Aorta (tissue), 5 donors: ENCODE measurements around the gene BLOC1S5. TPM values are rescaled to one million over a fixed set of nuclear protein-coding genes. Genes with fewer than 3 reads are reported as not detected.

Experiments used
- ATAC-seq: fragments of 200-7000 bp; cut with Tn5 transposase; one replicate; pipeline ENCODE4 v1.9.1; 2022; ENCODE audit warnings: moderate library complexity; ENCODE audit not compliant: low FRiP score
- DNase-seq, 2 donors: peaks; one replicate each; pipeline ENCODE4 v3.0.0-alpha.2; 2020
- H3K27ac ChIP-seq, 2 donors: one replicate each; pipeline ENCODE4 v1.5.1; 2013; ENCODE audit warnings: low read length in 2 of 2, mild to moderate bottlenecking in 2 of 2, moderate library complexity in 2 of 2, control low read depth in 1 of 2, inconsistent platforms in 1 of 2, low read depth in 1 of 2
- H3K27me3 ChIP-seq, 2 donors: one replicate each; pipeline ENCODE4 v1.6.1; 2013; ENCODE audit warnings: control low read depth in 1 of 2, low read length in 1 of 2, mild to moderate bottlenecking in 1 of 2, moderate library complexity in 1 of 2; ENCODE audit not compliant: insufficient read depth in 2 of 2, control insufficient read depth in 1 of 2
- H3K36me3 ChIP-seq, 2 donors: one replicate each; pipeline ENCODE4 v1.6.1; 2013; ENCODE audit warnings: control low read depth in 1 of 2, low read length in 1 of 2, mild to moderate bottlenecking in 1 of 2; ENCODE audit not compliant: insufficient read depth in 2 of 2, control insufficient read depth in 1 of 2
- H3K4me1 ChIP-seq, 2 donors: one replicate each; pipeline ENCODE4 v1.6.1; 2013; ENCODE audit warnings: low read length in 2 of 2, control low read depth in 1 of 2, mild to moderate bottlenecking in 1 of 2, moderate library complexity in 1 of 2; ENCODE audit not compliant: insufficient read depth in 2 of 2, control insufficient read depth in 1 of 2
- H3K4me3 ChIP-seq, 2 donors: one replicate each; pipeline ENCODE4 v1.5.1; 2013; ENCODE audit warnings: low read length in 2 of 2, control low read depth in 1 of 2, mild to moderate bottlenecking in 1 of 2
- H3K9me3 ChIP-seq: one replicate; pipeline ENCODE4 v1.6.1; 2013; ENCODE audit warnings: mild to moderate bottlenecking, low read length; ENCODE audit not compliant: control insufficient read depth
- WGBS, 2 donors: extraction: QIAGEN DNeasy Blood & Tissue Kit; methylation state at CpG; one replicate each; pipeline ENCODE4 v1.1.7; 2013; 5-methylcytosine and 5-hydroxymethylcytosine counted together
- intact Hi-C, 2 donors: fragments of 100-400 bp; cut with DNase I; formaldehyde crosslinking; loops; one replicate each; pipeline versions ENCODE4 v1.14.2 to v1.15.0; 2022
- long read RNA-seq, 2 donors: library from polyadenylated mRNA; unstranded; transcript quantifications; one replicate each; pipeline ENCODE4 v2.0.0, GENCODE V29; 2020 to 2021
- polyA plus RNA-seq, 2 donors: library from polyadenylated mRNA; stranded (reverse); fragments of 200-250 nt; gene quantifications; one replicate each; pipeline ENCODE4 v1.2.3, GENCODE V29; 2013
- total RNA-seq, 2 donors: library from RNA; stranded (reverse); fragmentation: NEBNext Ultra II Directional; extraction: Animal tissue kit (Norgen Biotek cat#: 25700); gene quantifications; one replicate each; pipeline ENCODE4 v1.2.1, GENCODE V29; 2021
- donor health status: healthy with polysubstance abuse.
- donor health status: Bipolar disorder and iron deficiency.
- donor health status: DM: no; HTN: no; CAD: no.
- donor health status: DM: no; HTN: no; CAD: no.
- donor health status: DM: yes; HTN: yes; CAD: no.

Gene BLOC1S5, protein sequence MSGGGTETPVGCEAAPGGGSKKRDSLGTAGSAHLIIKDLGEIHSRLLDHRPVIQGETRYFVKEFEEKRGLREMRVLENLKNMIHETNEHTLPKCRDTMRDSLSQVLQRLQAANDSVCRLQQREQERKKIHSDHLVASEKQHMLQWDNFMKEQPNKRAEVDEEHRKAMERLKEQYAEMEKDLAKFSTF
- total RNA-seq (10 to 100 TPM; 11.6 to 24.0 TPM), polyA plus RNA-seq (1 to 10 TPM; 7.6 to 7.8 TPM)
- long read RNA-seq, donor 1, transcript BLOC1S5-202 (5 exons, 2,684 nt), result major isoform, 30 of 36 reads
- long read RNA-seq, donor 1, partial matches to known transcripts, result 0 of 36 reads
- long read RNA-seq, donor 1, other reads (novel, unspliced or antisense), result 2 of 36 reads
- long read RNA-seq, donor 2, partial matches to known transcripts, result 0 of 5 reads
- long read RNA-seq, donor 2, other reads (novel, unspliced or antisense), result 1 of 5 reads

DNA sequence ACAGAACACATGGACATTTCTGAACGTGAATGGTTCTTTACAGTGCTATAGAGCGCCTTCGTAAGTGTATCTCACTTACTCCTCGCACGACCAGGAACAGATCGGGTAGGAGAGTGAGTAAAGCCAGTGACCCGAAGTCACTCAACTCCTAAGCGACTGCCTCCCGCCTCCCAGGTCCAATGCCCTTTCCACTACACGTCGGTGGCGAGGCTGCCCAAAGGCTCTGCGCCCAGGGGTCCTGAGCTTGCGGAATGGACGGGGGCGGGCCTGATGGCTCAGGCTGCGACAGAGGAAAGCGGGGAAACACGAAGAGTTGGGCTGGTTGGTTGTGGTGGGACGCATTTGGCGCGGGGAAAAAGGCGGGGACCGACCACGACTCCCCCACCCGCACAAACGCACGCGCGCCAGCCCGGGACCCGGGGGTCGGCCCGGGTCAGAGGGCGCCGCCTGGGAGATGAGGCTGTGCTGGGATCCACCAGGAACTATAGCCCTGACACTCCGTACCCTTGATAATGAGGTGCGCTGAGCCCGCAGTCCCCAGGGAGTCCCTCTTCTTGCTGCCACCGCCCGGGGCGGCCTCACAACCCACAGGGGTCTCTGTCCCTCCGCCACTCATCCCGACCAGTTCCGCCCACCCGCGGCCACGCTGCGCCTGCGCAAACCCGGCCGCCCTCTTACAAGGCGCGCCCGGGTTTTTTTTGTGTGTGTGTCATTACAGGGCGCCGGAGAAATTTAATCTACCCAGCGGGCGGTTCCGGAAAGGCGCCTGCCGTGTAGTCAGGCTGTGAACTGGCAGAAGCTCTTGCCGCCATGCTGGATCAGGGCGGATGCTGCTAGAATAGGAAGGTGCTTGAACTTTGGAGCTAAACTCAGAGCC is at the start of gene BLOC1S5:
TSS of gene BLOC1S5 (minus strand) at position 629 of the 877 bp plus-strand sequence. CDS start at position 616, 13 bp downstream.
- 0% methylated on average over 62 to 64 of the region's 64 CpGs for WGBS, 2 donors
- DNase-seq, result peak; percentile 98
- peak; percentile 99 for ATAC-seq
- H3K36me3 ChIP-seq, result no peaks in the 10 kb centered on the region
- H3K27ac ChIP-seq, result peak within 1 kb of the TSS in 1 of 2 donors; percentile 96
- intact Hi-C loops, result loop anchor here (5.0 to 10.0 kb wide), 4 partner anchors 38 to 749 kb away; partner anchors contain the start of genes EEF1E1 (in 1 of the 2) and SSR1 (in 1 of the 2)
- no peaks in the 10 kb centered on the region for H3K9me3 ChIP-seq
- no peaks in the 10 kb centered on the region for H3K4me1 ChIP-seq
- H3K27me3 ChIP-seq, result no peaks in the 10 kb centered on the region
- H3K4me3 ChIP-seq, result peak within 1 kb of the TSS; percentile 72 to 94

DNA sequence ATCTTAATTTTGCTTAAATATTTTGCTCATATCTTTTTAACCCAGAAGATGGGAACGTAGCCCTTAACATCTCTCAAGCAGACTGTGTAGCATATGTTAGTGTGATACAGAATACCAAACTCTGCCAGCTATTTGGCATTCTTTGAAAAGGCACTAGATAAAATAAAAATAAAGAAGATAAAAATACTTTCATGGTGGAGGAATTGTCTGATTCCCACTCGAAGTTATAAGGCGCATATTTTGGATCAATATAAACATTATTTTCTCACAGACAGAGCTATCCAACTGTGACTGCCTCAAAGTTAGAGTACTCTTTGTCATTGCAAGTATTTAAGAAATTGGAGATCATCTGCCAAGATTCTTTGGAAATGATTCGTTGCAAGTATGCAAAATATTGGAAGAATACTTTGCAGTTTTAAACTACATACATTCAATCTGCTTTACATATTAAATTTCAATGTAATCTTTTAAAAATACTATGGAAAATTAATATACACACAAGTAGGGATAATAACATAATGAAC is 49.0 kb upstream of the BLOC1S5 start:
- Histone ChIP-seq H3K4me1 (no peaks in the 10 kb centered on the region), H3K27me3 (no peaks in the 10 kb centered on the region), H3K36me3 (no peaks in the 10 kb centered on the region), H3K27ac (no peak overlapping the region), H3K9me3 (peaks cover 2% of the 10 kb centered on the region), H3K4me3 (no peak overlapping the region)
- intact Hi-C loops, result no loop called here
- WGBS, 2 donors, result 12 to 15% methylated on average over 4 of the region's 4 CpGs
- DNase-seq (no peak), ATAC-seq (no peak)

DNA sequence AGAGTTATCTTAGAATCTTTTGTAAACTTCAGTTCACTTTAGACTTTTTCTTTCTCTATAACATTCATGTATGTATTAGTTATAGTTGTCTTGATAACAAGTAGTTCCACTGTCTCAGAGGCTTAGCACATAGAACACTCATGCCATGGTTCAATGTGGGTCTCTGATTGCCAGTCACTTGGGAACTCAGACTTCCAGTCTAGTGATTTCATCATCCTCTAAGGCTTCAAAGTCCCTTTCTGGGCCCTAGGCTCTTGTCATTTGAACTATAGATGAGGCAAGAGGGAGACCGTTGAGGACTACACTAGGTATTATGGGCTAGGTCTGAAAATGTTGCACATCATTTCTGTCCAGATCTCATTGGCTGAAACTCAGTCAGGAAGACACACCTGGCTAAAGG is 46.5 kb upstream of the BLOC1S5 start:
- H3K4me3 ChIP-seq, result no peak overlapping the region
- no peak overlapping the region for H3K27ac ChIP-seq
- peaks cover 2% of the 10 kb centered on the region for H3K9me3 ChIP-seq
- no peaks in the 10 kb centered on the region for H3K4me1 ChIP-seq
- no peaks in the 10 kb centered on the region for H3K36me3 ChIP-seq
- ATAC-seq (no peak), DNase-seq (no peak)
- no peaks in the 10 kb centered on the region for H3K27me3 ChIP-seq
- 92 to 100% methylated on average over 1 of the region's 1 CpG for WGBS, 2 donors
- intact Hi-C loops, result no loop called here

DNA sequence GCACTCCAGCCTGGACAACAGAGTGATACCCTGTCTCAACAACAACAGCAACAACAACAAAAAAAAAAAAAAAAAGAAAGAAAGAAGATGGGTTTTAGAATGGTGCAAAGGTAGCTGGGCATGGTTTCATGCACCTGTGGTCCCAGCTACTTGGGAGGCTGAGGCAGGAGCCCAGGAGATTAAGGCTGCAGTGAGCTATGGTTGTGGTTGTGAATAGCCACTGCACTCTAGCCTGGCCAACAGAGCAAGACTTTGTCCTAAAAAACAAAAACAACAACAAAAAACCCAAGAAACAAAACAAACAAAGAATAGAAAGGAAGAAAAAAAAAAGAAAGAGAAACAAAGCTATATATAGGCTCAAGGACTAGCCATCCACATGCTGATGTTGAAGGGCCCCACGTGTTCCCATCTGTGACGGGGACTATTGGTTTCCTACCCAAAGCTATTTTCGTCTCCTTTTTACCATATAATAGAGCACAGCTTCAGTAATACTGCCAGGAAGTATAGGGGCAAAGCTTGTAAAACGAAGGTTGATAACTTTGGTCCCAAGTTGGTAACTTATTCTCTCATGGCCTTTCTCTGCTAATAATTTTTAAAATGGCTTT is 46.0 kb upstream of the BLOC1S5 start:
- ATAC-seq, result no peak
- intact Hi-C loops, result no loop called here
- Histone ChIP-seq H3K36me3 (no peaks in the 10 kb centered on the region), H3K9me3 (no peaks in the 10 kb centered on the region), H3K27ac (no peak overlapping the region), H3K4me3 (no peak overlapping the region), H3K4me1 (no peaks in the 10 kb centered on the region), H3K27me3 (no peaks in the 10 kb centered on the region)
- WGBS, 2 donors, result 60 to 76% methylated on average over 4 of the region's 4 CpGs
- no peak for DNase-seq

DNA sequence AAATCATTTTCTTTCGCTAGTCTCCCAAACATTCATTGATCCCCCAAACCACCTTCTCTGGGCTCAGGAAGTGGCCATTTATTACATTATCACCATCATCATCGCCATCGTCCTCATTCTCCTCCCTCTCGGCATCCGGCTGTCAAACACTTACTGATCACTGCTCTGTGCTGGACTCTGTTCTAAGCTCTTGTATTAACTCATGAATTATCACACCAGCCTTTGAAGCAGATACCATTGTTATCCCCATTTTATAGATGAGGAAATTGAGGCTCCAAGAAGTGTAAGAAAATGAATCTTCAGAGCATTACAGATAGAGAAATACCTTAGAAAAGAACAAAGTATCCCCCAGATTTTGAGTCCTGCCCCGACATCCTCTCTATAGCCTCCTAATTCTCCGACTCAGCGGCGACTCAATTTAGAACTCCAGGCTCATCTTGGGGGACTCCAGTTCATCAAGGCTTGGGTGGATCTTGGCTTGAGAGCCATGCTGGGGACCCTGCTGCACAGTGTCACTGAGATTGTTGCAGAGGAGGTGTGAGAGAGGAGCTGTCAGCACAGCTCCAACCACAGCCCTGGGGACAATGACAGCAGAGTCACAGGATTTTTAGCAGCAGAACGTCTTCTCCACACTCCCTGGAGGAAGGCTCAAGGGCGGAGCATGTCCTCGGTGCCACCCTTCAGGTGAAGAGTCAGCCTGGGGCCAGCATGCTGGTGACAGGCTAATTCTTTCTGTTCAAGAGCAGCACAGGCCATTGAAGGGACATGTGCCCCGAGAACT is 44.8 kb upstream of the BLOC1S5 start:
- Histone ChIP-seq H3K4me3 (no peak overlapping the region), H3K27ac (no peak overlapping the region), H3K27me3 (no peaks in the 10 kb centered on the region), H3K9me3 (no peaks in the 10 kb centered on the region), H3K4me1 (no peaks in the 10 kb centered on the region), H3K36me3 (no peaks in the 10 kb centered on the region)
- intact Hi-C loops, result no loop called here
- 81% methylated on average over 13 of the region's 13 CpGs for WGBS, 2 donors
- no peak for ATAC-seq
- no peak for DNase-seq

DNA sequence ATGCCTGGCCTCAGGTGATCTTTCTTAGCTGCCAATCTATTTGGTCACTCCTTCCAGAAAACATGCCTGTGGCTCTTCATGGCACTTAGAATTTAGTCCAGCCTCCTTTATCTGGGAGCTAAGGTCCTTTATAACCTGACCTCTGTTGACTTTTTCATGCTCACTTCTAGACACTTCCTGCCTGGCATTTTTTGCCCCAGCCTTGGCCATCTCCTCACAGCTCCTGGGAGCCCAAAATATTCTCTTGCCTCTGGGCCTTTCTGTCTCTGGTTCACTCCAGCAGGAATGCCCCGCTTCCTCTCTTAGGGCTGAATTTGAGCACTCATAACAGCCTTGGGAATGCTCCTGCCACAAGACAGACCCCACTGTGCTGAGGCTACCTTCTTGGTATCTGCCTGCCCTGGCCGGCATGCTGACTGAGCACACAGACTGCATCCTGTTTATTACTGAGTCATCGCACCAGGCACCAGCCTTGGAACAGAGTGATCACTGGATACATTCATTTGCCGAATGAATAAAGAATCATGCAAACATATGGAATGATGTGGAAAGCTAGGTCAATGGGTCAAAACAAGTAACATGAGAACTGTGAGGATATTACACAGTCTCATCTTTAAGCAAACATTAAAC is 44.0 kb upstream of the BLOC1S5 start:
- no peak for ATAC-seq
- Histone ChIP-seq H3K4me1 (no peaks in the 10 kb centered on the region), H3K27me3 (no peaks in the 10 kb centered on the region), H3K27ac (no peak overlapping the region), H3K4me3 (no peak overlapping the region), H3K9me3 (no peaks in the 10 kb centered on the region), H3K36me3 (no peaks in the 10 kb centered on the region)
- no peak for DNase-seq
- intact Hi-C loops, result no loop called here
- 65 to 73% methylated on average over 4 of the region's 4 CpGs for WGBS, 2 donors

DNA sequence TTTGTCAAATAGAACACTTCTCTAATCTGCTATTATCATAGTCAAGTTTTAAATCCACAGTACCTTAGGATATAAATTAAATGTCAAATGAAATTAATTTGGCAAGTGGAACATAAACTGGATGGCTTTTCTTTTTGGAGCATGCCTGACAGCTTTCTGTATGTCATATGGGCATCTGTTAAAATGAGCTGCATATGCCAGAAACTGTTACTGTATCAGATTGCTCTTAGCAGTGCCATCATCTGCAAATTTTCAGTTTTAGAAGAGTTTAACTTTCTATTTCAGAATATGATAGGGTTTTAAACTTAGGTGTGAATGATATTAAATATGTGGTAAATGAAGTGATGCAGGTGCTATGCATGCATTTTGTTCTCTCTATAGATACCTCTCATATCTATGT is 41.6 kb upstream of the BLOC1S5 start:
- H3K9me3 ChIP-seq, result no peaks in the 10 kb centered on the region
- no peak overlapping the region for H3K27ac ChIP-seq
- intact Hi-C loops, result no loop called here
- ATAC-seq (no peak), DNase-seq (no peak)
- H3K36me3 ChIP-seq, result no peaks in the 10 kb centered on the region
- H3K4me1 ChIP-seq, result peaks cover 0 to 2% of the 10 kb centered on the region in 2 donors
- no peak overlapping the region for H3K4me3 ChIP-seq
- no peaks in the 10 kb centered on the region for H3K27me3 ChIP-seq
